Endometrial microvascular endothelial cells (primary cell): Measurements from ENCODE around the gene HECTD1. TPM values are rescaled to one million over a fixed set of nuclear protein-coding genes. Genes with fewer than 3 reads are reported as not detected.
"Not testable (repeated sequence)": the region's sequence is repeated elsewhere in the genome, so short reads cannot be mapped to it uniquely, and the experiment has no call there.

ENCODE experiments used
- in situ Hi-C: cut with HindIII; loops from 2 replicates; pipeline ENCODE4 v1.10.0; 2017; ENCODE audit warnings: low sequenced_read_pairs, low pct_unique_long_range_greater_than_20kb; ENCODE audit errors: inconsistent ontology term
- total RNA-seq: library from RNA; depleted of rRNA; stranded (reverse); fragments of >200 nt; gene quantifications from one replicate; pipeline ENCODE4 v1.2.3, GENCODE V29; 2015; ENCODE audit errors: inconsistent ontology term

The HECTD1 gene
- total RNA-seq, 1 donor from 2014 or later = 119 TPM

- in situ Hi-C loops = no loop called here
These were observed 4.2 kb downstream of the HECTD1 start for GRCh38 chr14:31203414-31203742.

DNA sequence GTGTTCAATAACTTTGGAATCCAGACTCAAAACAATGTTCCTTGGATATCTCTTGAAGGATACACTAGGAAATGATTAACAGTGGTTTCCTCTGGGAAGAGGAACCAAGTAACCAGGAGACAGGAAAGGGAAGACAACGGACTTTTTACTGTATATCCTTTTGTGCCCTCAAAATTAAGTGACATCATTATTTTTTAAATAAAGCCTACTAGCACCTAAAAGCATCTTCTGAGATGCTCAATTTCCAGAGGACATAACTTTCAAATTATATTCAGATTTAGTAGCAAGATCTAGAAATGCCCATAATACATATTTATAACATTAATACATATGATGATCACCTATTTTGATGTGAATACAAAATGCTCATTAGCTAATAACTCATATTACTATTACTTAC, 6.5 kb downstream of the HECTD1 start:
- in situ Hi-C loops = no loop called here

GRCh38 chr14:31200702-31200990, 6.9 kb downstream of the HECTD1 start:
- in situ Hi-C loops = no loop called here

GRCh38 chr14:31197671-31198070, 9.9 kb downstream of the HECTD1 start:
- in situ Hi-C loops = no loop called here

DNA sequence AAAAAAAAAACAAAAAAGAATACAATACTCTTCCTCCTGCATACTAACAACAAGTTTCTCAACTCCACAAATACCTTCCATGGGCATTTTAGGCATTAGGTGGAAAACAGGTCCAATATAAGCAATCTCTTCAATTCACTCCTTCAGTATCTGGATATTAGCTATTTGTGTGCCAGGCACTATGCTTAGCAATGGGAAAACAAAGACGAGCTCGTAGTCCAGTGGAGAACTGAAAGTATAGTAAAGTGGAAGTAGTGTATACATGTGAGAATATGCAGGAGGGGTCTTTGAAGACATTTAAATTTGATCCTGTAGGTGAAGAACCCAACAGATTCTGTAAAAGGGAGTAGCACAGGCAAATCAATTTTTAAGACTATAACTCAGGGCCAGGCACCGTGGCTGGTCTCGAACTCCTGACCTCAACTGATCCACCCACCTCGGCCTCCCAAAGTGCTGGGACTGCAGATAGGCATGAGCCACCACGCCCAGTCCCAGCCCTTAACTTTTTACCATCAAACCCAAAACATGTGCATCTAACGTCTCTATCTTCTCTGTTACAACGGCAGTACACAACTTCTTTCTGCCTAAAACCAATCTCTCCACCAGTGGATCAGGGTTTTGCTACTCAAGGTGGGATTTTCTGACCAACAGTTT, 10.6 kb downstream of the HECTD1 start:
- in situ Hi-C loops = no loop called here

DNA sequence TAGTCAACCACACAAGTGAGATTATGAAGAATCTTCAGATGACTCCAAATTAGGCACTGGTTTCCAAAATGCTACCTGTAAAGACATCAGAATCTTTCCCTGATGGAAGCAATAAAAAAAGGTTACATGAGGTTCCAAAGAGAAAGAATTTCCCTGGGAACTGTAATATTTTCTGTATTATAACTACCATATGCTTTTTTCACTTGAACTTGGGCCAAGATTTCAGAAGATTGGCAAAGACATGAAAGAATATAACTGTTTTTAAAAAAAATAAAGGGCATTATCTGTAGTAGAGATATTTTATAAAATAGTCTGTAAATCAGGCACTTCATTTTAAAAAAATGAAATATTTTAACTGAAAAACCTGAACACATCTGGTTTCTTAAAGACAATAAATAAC, 12.9 kb downstream of the HECTD1 start:
- in situ Hi-C loops = no loop called here

DNA sequence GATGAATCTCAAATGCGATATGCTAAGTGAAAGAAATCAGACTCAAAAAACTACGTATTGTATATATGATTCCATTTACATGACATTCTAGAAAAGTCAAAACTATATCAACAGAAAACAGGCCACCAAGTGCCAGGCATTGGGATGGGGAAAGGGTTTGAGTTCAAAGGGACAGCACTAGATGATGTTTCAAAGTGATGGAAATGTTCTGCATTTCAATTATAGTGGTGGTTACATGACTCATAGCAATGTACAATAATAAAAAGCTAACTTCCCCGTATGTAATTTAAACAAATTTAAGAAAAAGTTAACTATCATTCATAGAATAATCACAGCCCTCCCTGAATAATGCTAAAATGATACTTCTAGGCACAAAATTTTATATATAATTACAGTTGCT, 13.5 kb downstream of the HECTD1 start:
- in situ Hi-C loops = no loop called here

DNA sequence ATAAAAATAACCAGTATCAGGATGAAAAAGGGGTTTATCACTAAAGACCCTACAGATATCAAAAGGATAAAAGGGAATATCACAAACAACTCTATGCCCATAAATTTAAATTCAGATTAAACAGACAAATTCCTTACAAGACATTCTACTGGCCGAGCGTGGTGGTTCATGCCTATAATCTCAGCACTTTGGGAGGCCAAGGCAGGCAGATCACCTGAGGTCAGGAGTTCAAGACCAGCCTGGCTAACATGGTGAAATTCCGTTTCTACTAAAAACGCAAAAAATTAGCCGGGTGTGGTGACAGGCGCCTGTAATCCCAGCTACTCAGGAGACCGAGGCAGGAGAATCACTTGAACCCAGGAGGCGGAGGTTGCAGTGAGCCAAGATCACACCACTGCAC, 15.0 kb downstream of the HECTD1 start:
- in situ Hi-C loops = not testable (repeated sequence)

- in situ Hi-C loops = no loop called here
These were observed 16.8 kb downstream of the HECTD1 start for GRCh38 chr14:31190717-31191263.

- in situ Hi-C loops = no loop called here
These were observed 17.4 kb downstream of the HECTD1 start for GRCh38 chr14:31190219-31190603.

DNA sequence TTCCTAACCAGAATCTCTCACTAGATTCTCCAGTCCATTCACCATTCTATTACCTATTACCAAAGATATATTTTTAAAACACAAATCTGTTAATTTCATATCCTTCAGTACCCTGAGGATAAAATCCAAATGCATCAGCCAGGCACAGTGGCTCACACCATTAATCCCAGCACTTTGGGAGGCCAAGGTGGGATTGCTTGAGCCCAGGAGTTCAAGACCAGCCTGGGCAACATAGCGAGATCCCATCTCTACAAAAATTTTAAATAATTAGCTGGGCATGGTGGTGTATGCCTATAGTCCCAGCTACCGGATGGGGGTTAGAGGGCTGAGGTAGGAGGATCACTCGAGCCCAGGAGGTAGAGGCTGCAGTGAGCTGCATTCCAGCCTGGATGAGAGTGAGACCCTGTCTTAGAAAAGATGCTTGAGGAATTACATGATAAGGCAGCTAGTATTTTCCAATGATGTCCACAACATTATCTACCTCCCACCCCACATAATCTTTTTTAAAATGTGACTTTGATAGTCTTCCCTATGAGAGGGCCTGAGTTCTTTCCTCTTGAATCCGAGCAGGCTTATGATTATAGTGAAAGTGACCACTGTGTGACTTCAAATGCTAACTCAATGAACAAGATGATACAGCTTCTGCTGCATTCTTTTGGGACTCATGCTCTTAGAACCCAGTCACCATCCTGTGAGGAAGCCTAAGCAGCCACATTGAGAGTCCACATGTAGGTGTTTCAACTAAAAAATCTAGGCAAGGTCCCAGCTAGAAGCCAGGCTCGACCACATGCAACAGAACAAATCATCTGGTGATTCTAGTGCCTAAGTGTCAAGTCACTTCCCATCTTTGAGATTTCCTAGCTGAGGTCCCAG, 18.0 kb downstream of the HECTD1 start:
- in situ Hi-C loops = no loop called here

DNA sequence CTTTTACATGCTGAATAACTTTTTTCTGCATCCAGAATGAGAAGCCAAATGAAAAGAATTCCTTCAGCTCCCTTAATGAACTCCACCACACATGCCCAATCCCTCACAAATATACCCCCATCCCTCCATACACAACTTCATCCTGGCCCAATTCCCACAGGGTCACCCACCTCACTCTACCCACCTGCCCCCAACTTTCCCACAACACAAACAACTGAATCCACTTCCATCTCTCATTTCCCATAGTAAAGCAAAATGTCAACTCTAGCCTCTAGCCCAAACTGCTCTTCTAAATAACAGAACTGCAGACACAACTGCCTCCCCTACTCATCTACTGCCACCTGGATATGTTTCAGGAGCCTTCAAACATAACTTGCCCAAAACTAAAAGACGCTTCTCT, 18.8 kb downstream of the HECTD1 start:
- in situ Hi-C loops = no loop called here

DNA sequence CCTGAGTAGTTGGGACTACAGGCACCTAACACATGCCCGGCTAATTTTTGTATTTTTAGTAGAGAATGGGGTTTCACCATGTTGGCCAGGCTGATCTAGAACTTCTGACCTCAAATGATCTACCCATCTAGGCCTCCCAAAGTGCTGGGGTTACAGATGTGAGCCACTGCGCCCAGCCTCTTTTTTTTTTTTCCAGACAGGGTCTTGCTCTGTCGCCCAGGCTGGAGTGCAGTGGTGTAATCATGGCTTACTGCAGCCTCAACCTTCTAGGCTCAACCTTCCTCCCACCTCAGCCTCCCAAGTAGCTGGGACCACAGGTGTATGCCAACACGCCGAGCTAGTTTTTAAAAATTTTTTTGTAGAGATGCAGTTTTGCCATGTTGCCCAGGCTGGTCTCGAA, 25.6 kb downstream of the HECTD1 start:
- in situ Hi-C loops = not testable (repeated sequence)

DNA sequence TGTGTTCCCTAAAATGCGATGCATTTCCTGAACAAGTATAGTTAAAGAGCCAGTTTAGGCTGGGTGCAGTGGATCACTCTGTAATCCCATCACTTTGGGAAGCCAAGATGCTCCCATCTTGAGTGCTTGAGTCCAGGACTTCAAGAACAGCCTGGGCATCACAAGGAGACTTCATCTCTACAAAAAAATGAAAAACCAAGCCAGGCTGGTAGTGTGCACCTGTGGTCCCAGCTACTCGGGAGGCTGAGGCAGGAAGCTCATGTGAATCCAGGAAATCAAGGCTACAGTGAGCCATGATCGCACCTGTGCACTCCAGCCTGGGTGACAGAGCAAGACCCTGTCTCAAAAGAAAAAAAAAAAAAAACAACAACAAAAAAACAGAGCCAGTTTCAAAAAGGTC, 26.3 kb downstream of the HECTD1 start:
- in situ Hi-C loops = no loop called here

DNA sequence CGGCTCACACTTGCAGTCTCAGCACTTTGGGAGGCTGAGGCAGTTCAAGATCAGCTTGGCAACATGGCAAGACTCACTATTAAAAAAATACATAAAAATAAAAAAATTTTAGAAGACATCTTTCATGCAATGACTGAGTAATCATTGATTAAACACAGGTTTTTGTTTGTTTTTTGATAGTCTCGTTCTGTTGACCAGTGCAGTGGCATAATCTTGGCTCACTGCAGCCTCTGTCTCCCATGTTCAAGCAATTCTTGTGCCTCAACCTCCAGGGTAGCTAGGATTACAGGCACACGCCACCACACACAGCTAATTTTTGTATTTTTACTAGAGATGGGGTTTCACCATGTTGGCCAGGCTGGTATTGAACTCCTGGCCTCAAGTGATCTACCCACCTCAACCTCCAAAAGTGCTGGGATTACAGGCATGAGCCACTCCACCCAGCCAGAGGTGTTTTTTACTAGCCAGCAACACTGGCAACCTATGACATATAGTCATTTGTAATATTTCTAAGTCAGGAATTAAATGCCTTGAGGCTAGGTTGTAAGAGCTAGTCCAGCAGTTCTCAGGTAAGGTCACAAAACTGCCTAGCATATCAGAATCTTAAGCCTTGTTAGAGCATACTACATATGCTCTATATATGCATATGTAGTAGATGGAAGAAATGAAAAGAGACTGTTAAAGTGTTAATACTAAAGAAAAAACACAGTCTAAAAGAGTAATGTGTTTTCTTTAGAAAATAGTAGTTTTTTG, 27.1 kb downstream of the HECTD1 start:
- in situ Hi-C loops = no loop called here

- in situ Hi-C loops = no loop called here
These were observed 33.2 kb downstream of the HECTD1 start for GRCh38 chr14:31174433-31174832.

- in situ Hi-C loops = no loop called here
These were observed 34.3 kb downstream of the HECTD1 start for GRCh38 chr14:31173120-31173837.

DNA sequence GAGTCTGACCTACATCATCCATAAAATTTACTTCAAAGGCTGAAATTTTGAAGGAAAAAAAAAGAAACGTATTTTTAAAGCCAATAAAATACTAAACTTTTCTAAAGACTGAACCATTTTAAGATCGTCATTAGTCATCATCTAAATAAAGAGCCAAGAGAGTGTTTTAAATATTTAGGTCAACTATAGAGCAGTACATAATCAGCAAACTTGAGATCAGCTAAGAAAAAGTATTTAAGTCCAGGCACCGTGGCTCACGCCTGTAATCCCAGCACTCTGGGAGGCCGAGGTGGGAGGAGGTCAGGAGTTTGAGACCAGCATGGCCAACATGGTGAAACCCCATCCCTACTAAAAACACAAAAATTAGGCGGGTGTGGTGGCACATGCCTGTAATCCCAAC, 35.5 kb downstream of the HECTD1 start:
- in situ Hi-C loops = no loop called here

- in situ Hi-C loops = no loop called here
These were observed 37.2 kb downstream of the HECTD1 start for GRCh38 chr14:31170411-31170810.
